HepG2 (cell line): ENCODE measurements around the gene KAT14.

ENCODE experiments used
- BRF2 ChIP-seq: sonication (generic); formaldehyde crosslinking; IDR thresholded peaks from 2 replicates; pipeline ENCODE4 v1.8.1; 2022; ENCODE audit warnings: mild to moderate bottlenecking, missing genetic modification reagents
- CAMTA2 ChIP-seq: sonication (generic); formaldehyde crosslinking; IDR thresholded peaks from 2 replicates; pipeline ENCODE4 v1.4.0; 2020; ENCODE audit warnings: mild to moderate bottlenecking, missing genetic modification reagents, borderline replicate concordance
- FOXA1 ChIP-seq, 2 experiments: fragments of 450-650 bp in 1 of 2; sonication (generic) in 1 of 2; formaldehyde crosslinking in 1 of 2; IDR thresholded peaks; 2 replicates each; pipeline versions ENCODE4 v1.4.0 to v1.6.1; 2016 to 2020; ENCODE audit warnings: missing genetic modification reagents in 1 of 2
- FOXM1 ChIP-seq: sonication (generic); formaldehyde crosslinking; IDR thresholded peaks from 2 replicates; pipeline ENCODE4 v1.5.0; 2020; ENCODE audit warnings: missing genetic modification reagents
- GATAD1 ChIP-seq: IDR thresholded peaks from 2 replicates; pipeline ENCODE4 v1.6.1; 2016; ENCODE audit warnings: missing genetic modification reagents, missing compliant biosample characterization
- KDM5B ChIP-seq: sonication (generic); formaldehyde crosslinking; IDR thresholded peaks from 2 replicates; pipeline ENCODE4 v1.4.0; 2020; ENCODE audit warnings: missing genetic modification reagents, mild to moderate bottlenecking, borderline replicate concordance
- KIAA2018 ChIP-seq: sonication (generic); formaldehyde crosslinking; IDR thresholded peaks from 2 replicates; pipeline ENCODE4 v1.5.0; 2020; ENCODE audit warnings: mild to moderate bottlenecking, missing genetic modification reagents, borderline replicate concordance
- KLF9 ChIP-seq: IDR thresholded peaks from 2 replicates; pipeline ENCODE4 v1.6.1; 2016; ENCODE audit warnings: low read depth
- MAX ChIP-seq: IDR thresholded peaks from 2 replicates; pipeline ENCODE4 v1.6.1; 2012; ENCODE audit warnings: inconsistent platforms
- NFYC ChIP-seq: IDR thresholded peaks from 2 replicates; pipeline ENCODE4 v1.6.1; 2016; ENCODE audit warnings: missing genetic modification reagents, missing compliant biosample characterization
- NR3C1 ChIP-seq: sonication (generic); formaldehyde crosslinking; IDR thresholded peaks from 2 replicates; pipeline ENCODE4 v1.4.0; 2020; ENCODE audit warnings: missing genetic modification reagents
- ZFP36L1 ChIP-seq: sonication (generic); formaldehyde crosslinking; IDR thresholded peaks from 2 replicates; pipeline ENCODE4 v1.8.0; 2022; ENCODE audit warnings: mild to moderate bottlenecking, missing genetic modification reagents, moderate library complexity
- ZNF629 ChIP-seq: sonication (generic); formaldehyde crosslinking; conservative IDR thresholded peaks from 2 replicates; pipeline ENCODE4 v1.5.0; 2020; ENCODE audit warnings: missing genetic modification reagents
- ZNF768 ChIP-seq: sonication (generic); formaldehyde crosslinking; IDR thresholded peaks from 2 replicates; pipeline ENCODE4 v1.4.0; 2020; ENCODE audit warnings: missing genetic modification reagents

- no peak for TF ChIP-seq ZFP36L1
- TF ChIP-seq GATAD1, result no peak
- TF ChIP-seq KLF9 (CRISPR knock-in tag), result no peak
- no peak for TF ChIP-seq ZNF768 (CRISPR knock-in tag)
- no peak for TF ChIP-seq BRF2 (CRISPR knock-in tag)
- TF ChIP-seq KDM5B, result no peak
- no peak for TF ChIP-seq KIAA2018 (CRISPR knock-in tag)
- no peak for TF ChIP-seq FOXA1 (IDR thresholded peaks at IDR 0.05)
- no peak for TF ChIP-seq FOXA1 (CRISPR knock-in tag; IDR thresholded peaks at IDR 0.05)
- no peak for TF ChIP-seq ZNF629 (CRISPR knock-in tag)
- TF ChIP-seq FOXM1 (CRISPR knock-in tag), result no peak
- no peak for TF ChIP-seq NR3C1
- TF ChIP-seq MAX, result no peak
- no peak for TF ChIP-seq CAMTA2 (CRISPR knock-in tag)
- no peak for TF ChIP-seq NFYC (CRISPR knock-in tag)
Observed at GRCh38 chr20:18165553-18165952, 27.9 kb downstream of the KAT14 start.
